CD4-positive, CD25-positive, alpha-beta regulatory T cell (primary cell): Measurements from ENCODE around the gene HDAC10. TPM values are rescaled to one million over a fixed set of nuclear protein-coding genes. Genes with fewer than 3 reads are reported as not detected.

Experiments
- ATAC-seq, 2 donors: fragments of 150-1000 bp; cut with Tn5 transposase; one replicate each; pipeline ENCODE4 v1.10.0; 2021; ENCODE audit warnings: low read depth in 2 of 2, moderate number of reproducible peaks in 2 of 2, moderate library complexity in 1 of 2
- DNase-seq, 3 donors: peaks; one replicate each; pipeline versions ENCODE4 v3.0.0 to v3.0.0-alpha.2; 2012 to 2022; ENCODE audit warnings: mixed read lengths in 1 of 3
- H3K27ac ChIP-seq: one replicate; pipeline ENCODE4 v1.7.0; 2013; ENCODE audit warnings: mild to moderate bottlenecking, low read length; ENCODE audit not compliant: insufficient read depth, poor library complexity, severe bottlenecking
- H3K27me3 ChIP-seq: one replicate; pipeline ENCODE4 v1.7.0; 2013; ENCODE audit warnings: low read length; ENCODE audit not compliant: control insufficient read depth, insufficient read depth
- H3K36me3 ChIP-seq: one replicate; pipeline ENCODE4 v1.7.0; 2013; ENCODE audit warnings: mild to moderate bottlenecking, low read length, moderate library complexity; ENCODE audit not compliant: control insufficient read depth, insufficient read depth
- H3K4me1 ChIP-seq: 2 replicates; pipeline ENCODE4 v1.7.0; 2013; ENCODE audit warnings: mild to moderate bottlenecking, low read length; ENCODE audit not compliant: insufficient read depth, control insufficient read depth, poor library complexity, severe bottlenecking
- H3K4me3 ChIP-seq: one replicate; pipeline ENCODE4 v1.7.0; 2013; ENCODE audit warnings: low read depth, mild to moderate bottlenecking, low read length, moderate library complexity
- H3K9me3 ChIP-seq, 2 experiments: 1 replicate in 1 of 2; 2 replicates in 1 of 2; pipeline ENCODE4 v1.7.0; 2013; ENCODE audit warnings: low read length in 2 of 2, mild to moderate bottlenecking in 1 of 2, moderate library complexity in 1 of 2; ENCODE audit not compliant: control insufficient read depth in 2 of 2
- H3K27ac Mint-ChIP-seq, 3 donors: one replicate each; pipeline ENCODE4 v1.8.0; 2020 to 2022; ENCODE audit warnings: mild to moderate bottlenecking in 3 of 3, mixed read lengths in 3 of 3, moderate library complexity in 2 of 3
- H3K27me3 Mint-ChIP-seq: one replicate; pipeline ENCODE4 v1.8.0; 2022; ENCODE audit warnings: mild to moderate bottlenecking, mixed read lengths
- H3K36me3 Mint-ChIP-seq: one replicate; pipeline ENCODE4 v1.8.0; 2020; ENCODE audit warnings: mixed read lengths
- H3K4me1 Mint-ChIP-seq, 4 donors: one replicate each; pipeline ENCODE4 v1.8.0; 2020 to 2022; ENCODE audit warnings: mixed read lengths in 4 of 4, mild to moderate bottlenecking in 1 of 4
- H3K4me3 Mint-ChIP-seq, 4 donors: one replicate each; pipeline ENCODE4 v1.8.0; 2020 to 2022; ENCODE audit warnings: mild to moderate bottlenecking in 4 of 4, mixed read lengths in 4 of 4, moderate library complexity in 3 of 4
- H3K9me3 Mint-ChIP-seq, 7 donors: one replicate each; pipeline ENCODE4 v1.8.0; 2020 to 2022; ENCODE audit warnings: mixed read lengths in 7 of 7, mild to moderate bottlenecking in 3 of 7, moderate library complexity in 2 of 7
- polyA plus RNA-seq, 4 donors: library from polyadenylated mRNA; unstranded; fragments of 300-500 nt; fragmentation: Illumina TruSeq; gene quantifications; one replicate each; pipeline ENCODE4 v1.2.3, GENCODE V29; 2021
- total RNA-seq: library from RNA; stranded (reverse); gene quantifications from one replicate; pipeline ENCODE4 v1.2.3, GENCODE V29; 2022

HDAC10 gene
- total and polyA plus RNA-seq, 5 donors from 2014 or later: 6.0 to 125 (median 7.5) TPM

DNA sequence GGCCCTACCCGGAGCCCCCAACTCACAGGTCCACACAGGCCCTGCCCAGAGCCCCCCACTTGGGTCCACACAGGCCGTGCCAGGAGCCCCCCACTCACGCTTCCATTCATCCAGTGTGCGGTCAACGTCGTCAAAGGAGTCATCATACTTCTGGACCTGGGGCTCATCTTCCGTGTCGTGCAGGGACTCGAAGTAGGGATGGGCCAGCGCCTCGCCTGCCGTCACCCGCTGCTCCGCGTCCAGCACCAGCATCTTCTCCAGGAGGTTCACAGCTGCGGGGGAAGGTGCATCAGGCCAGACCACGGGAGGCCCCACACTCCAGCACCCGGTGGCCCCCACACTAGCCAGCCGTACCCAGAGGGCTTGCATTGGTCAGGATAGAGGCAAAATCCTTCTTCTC, 4.0 kb upstream of the HDAC10 start:
- H3K4me1 Mint-ChIP-seq: peaks cover 0 to 11% (median 0%) of the 10 kb centered on the region in 4 donors

DNA sequence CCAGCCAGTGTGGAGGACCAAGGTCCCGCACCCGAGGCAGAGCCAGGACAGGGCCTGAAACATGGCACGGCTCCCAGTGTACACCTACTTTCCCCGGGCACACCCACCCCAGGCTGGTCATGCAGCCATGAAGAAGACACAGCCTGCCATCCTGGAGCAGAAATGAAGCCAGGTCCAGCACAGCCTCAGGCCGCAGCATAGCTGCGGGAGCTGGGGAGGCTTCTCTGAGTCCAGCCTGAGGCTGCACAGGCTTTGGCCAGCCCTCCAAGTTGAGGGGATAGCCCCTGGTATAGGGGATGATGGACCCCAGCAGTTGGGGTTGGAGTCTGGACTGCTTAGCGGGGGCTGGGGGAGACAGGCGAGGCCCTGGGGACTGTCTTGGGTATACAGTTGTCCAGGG, 2.9 kb upstream of the HDAC10 start:
- no peaks in the 10 kb centered on the region for H3K27me3 ChIP-seq
- no peak for ATAC-seq
- no peak overlapping the region for H3K4me3 ChIP-seq
- H3K27me3 Mint-ChIP-seq: peaks cover 2% of the 10 kb centered on the region
- peaks cover 0 to 13% (median 0%) of the 10 kb centered on the region in 4 donors for H3K4me1 Mint-ChIP-seq
- H3K4me1 ChIP-seq: peaks cover 26% of the 10 kb centered on the region
- no peaks in the 10 kb centered on the region for H3K36me3 Mint-ChIP-seq
- no peaks in the 10 kb centered on the region for H3K36me3 ChIP-seq
- peak overlapping the region in 1 of 4 donors; percentile 49 for H3K4me3 Mint-ChIP-seq
- no peak overlapping the region for H3K27ac Mint-ChIP-seq
- DNase-seq: no peak
- no peak overlapping the region for H3K27ac ChIP-seq
- peaks cover 0 to 1% (median 0%) of the 10 kb centered on the region in 7 donors for H3K9me3 Mint-ChIP-seq
- no peaks in the 10 kb centered on the region for H3K9me3 ChIP-seq

More for the DNA sequence above, 4.0 kb upstream of the HDAC10 start:
- no peaks in the 10 kb centered on the region for H3K9me3 ChIP-seq
- H3K4me3 ChIP-seq: no peak overlapping the region
- peaks cover 0 to 1% (median 0%) of the 10 kb centered on the region in 7 donors for H3K9me3 Mint-ChIP-seq
- peaks cover 11% of the 10 kb centered on the region for H3K27me3 Mint-ChIP-seq
- no peak for ATAC-seq
- no peaks in the 10 kb centered on the region for H3K36me3 Mint-ChIP-seq
- peaks cover 16% of the 10 kb centered on the region for H3K4me1 ChIP-seq
- no peak overlapping the region for H3K27ac Mint-ChIP-seq
- H3K27me3 ChIP-seq: no peaks in the 10 kb centered on the region
- H3K27ac ChIP-seq: no peak overlapping the region
- no peak overlapping the region for H3K4me3 Mint-ChIP-seq
- no peaks in the 10 kb centered on the region for H3K36me3 ChIP-seq
- DNase-seq: no peak

DNA sequence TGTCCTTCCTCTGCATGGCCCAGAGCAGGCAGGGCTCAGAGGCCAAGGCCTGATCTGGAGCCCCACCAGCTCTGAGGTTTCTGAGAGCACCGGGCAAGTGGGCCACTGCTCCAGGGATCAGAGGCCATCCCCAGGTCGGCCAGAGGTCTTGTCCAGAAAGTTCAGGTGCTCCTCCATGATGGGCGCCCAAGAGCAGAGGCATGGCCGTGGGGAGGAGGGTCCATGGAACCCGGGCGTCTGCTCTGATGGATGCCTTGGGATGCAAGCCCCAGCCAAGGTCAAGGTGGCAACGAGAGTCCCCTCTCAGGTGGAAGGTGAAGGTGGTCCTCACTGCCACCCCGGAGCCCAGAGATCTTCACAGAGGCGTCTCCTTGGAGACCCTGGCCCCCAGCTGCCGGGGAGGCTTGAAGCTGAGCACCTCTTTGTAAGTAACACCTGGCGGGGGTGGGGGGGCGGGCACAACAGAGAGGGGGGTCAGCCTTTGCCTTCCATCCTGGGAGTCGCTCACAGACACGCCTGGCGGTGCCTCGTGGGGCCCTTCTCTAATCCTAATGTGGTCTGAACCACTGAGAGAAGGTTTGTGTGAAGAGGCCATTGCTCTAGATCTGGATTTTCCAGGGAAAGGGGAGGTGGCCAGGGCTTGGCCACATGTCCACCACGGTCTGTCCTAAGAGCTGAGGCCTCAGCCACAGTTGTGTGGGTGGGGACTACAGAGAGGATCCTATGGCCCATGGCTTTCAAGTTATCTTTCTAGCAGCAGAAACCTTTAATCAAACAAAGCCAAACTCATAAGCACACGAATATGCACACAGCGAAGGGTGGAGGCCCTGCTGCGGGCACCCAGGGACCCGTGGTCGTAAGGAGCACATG, 2.2 kb upstream of the HDAC10 start:
- Histone ChIP-seq H3K27ac (no peak overlapping the region), H3K36me3 (no peaks in the 10 kb centered on the region), H3K9me3 (no peaks in the 10 kb centered on the region), H3K4me1 (peaks cover 31% of the 10 kb centered on the region), H3K4me3 (no peak overlapping the region), H3K27me3 (no peaks in the 10 kb centered on the region)
- Mint-ChIP-seq H3K27me3 (no peaks in the 10 kb centered on the region), H3K9me3 (peaks cover 0 to 1% (median 0%) of the 10 kb centered on the region in 7 donors), H3K36me3 (no peaks in the 10 kb centered on the region), H3K4me3 (peak overlapping the region in 1 of 4 donors; percentile 66), H3K4me1 (peaks cover 0 to 13% (median 0%) of the 10 kb centered on the region in 4 donors), H3K27ac (no peak overlapping the region)
- ATAC-seq: no peak
- DNase-seq: no peak

DNA sequence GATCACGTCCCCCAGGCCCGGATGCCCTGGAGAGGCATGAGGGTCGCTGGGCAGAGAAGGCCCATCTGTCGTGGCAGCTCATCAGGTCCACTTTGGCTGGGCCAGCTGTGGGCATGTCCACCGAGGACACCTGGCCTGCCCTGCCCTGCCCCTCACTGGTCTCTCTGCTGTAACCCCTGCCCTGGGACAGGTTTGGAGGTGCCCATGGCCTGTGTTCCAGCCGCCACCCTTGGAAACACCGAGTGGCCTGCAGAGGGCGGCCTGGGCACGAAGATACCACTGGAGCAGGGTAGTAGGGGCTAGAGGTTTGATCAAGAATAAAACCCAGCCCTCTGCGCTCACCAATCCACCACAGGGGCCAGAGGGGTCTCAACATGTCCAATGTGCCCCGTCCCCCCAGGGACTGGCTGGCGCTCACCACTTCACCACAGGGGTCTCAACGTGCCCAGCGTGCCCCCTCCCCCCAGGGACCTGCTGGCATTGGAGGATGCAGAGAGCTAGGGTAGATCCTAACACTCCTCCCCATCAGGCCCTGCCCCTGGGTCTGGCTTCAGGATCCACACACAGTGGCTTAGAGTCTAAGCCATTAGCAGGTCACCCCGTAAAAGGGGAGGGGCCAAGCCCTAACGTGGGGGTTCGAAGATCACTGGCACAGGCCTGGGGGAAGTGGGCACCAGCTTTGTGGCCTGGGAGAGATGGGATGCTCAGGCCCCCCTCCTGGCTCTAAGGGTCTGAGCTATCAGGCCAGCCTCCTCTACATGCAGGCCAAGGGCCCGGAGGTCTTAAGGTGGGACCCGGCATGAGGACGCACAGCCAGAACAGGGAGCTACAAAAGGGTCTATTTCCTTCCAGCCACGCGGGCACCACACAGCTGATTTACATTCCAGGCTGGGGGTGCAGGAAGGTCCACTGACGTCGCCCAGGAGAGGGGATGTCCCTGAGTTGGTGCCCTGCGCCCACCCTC, 1.3 kb upstream of the HDAC10 start:
- ATAC-seq (peak; percentile 72 to 78), DNase-seq (peak; percentile 48 to 77 (median 71))
- H3K9me3 Mint-ChIP-seq: peaks cover 0 to 1% (median 0%) of the 10 kb centered on the region in 7 donors
- H3K4me1 ChIP-seq: peaks cover 40% of the 10 kb centered on the region
- H3K27me3 ChIP-seq: no peaks in the 10 kb centered on the region
- peak overlapping the region; percentile 66 to 87 (median 82) for H3K4me3 Mint-ChIP-seq
- no peaks in the 10 kb centered on the region for H3K27me3 Mint-ChIP-seq
- H3K36me3 ChIP-seq: no peaks in the 10 kb centered on the region
- peak overlapping the region in 1 of 3 donors; percentile 32 for H3K27ac Mint-ChIP-seq
- H3K27ac ChIP-seq: peak overlapping the region; percentile 67
- H3K9me3 ChIP-seq: no peaks in the 10 kb centered on the region
- H3K4me3 ChIP-seq: no peak overlapping the region
- peaks cover 0 to 18% (median 5%) of the 10 kb centered on the region in 4 donors for H3K4me1 Mint-ChIP-seq
- H3K36me3 Mint-ChIP-seq: no peaks in the 10 kb centered on the region

DNA sequence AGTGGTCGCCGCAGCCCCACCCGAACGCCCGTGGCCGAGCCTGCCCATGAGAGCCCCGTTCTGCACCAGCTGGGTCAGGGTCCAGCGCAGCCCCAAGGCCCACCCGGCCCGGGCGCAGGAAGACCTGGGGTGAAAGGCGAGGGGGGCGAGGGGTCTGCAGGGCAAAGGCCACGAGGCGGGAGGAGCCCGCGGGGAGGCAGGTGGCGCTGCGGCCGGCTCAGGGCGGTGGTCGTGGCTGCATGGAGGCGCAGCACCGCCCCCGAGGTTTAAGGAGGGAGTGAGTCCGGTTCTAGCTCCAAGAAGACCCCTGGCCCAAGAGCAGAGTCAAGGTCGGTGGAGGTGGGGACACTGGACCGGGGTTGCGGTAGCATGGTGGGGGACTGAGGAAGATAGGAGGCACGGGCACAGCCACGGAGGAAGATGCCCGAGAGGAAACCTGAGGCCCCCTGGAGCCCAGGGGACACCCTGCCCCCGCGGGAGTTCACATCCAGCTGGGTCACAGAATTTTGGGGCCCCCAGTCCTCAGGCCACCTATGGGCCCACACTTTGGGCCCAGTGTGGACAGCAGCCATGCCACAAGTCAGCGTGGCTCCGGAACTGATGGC, 514 bp upstream of the HDAC10 start:
- Histone ChIP-seq H3K4me1 (peaks cover 40% of the 10 kb centered on the region), H3K36me3 (peaks cover 1% of the 10 kb centered on the region), H3K4me3 (no peak overlapping the region), H3K9me3 (no peaks in the 10 kb centered on the region), H3K27me3 (no peaks in the 10 kb centered on the region), H3K27ac (peak overlapping the region; percentile 67)
- peak overlapping the region in 1 of 3 donors; percentile 32 for H3K27ac Mint-ChIP-seq
- DNase-seq: peak in 2 of 3 donors; percentile 18 to 36
- H3K36me3 Mint-ChIP-seq: no peaks in the 10 kb centered on the region
- peaks cover 0 to 1% (median 0%) of the 10 kb centered on the region in 7 donors for H3K9me3 Mint-ChIP-seq
- peak overlapping the region; percentile 56 to 87 (median 72) for H3K4me3 Mint-ChIP-seq
- peaks cover 0 to 21% (median 7%) of the 10 kb centered on the region in 4 donors for H3K4me1 Mint-ChIP-seq
- no peak for ATAC-seq
- H3K27me3 Mint-ChIP-seq: no peaks in the 10 kb centered on the region

DNA sequence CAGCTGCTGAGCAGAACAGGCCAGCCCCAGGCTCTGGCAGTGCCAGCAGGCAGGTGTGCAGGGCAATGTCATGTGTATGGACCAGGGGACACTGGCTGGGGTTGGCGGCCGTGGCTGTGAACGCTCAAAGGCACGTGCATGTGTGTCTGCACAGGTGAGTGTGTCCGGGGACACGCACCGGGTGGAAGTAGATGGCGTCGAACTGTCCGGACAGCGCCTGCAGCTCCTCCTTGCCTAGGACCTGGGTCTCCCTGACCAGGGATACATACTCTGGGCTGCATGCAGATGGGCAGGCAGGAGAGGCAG, 863 bp downstream of the HDAC10 start:
- peaks cover 0 to 25% (median 7%) of the 10 kb centered on the region in 4 donors for H3K4me1 Mint-ChIP-seq
- no peaks in the 10 kb centered on the region for H3K36me3 Mint-ChIP-seq
- Histone ChIP-seq H3K4me1 (peaks cover 53% of the 10 kb centered on the region), H3K27me3 (no peaks in the 10 kb centered on the region), H3K36me3 (peaks cover 3% of the 10 kb centered on the region), H3K27ac (peak overlapping the region; percentile 67), H3K4me3 (peak overlapping the region; percentile 13), H3K9me3 (no peaks in the 10 kb centered on the region)
- no peak overlapping the region for H3K27ac Mint-ChIP-seq
- DNase-seq (no peak), ATAC-seq (no peak)
- no peaks in the 10 kb centered on the region for H3K27me3 Mint-ChIP-seq
- peaks cover 0 to 1% (median 0%) of the 10 kb centered on the region in 7 donors for H3K9me3 Mint-ChIP-seq
- H3K4me3 Mint-ChIP-seq: peak overlapping the region; percentile 52 to 81 (median 79)
